B cell (primary cell): ENCODE results near the gene STIMATE.

Experiments
- EZH2 ChIP-seq: IDR thresholded peaks from 2 replicates; pipeline ENCODE4 v1.6.1; 2012; ENCODE audit warnings: borderline replicate concordance, low read depth, mild to moderate bottlenecking, moderate library complexity, low read length; ENCODE audit not compliant: insufficient read depth, poor library complexity, severe bottlenecking
- TF ChIP-seq, protein P1 (sequence below): fragments of 200-600 bp; IDR thresholded peaks from one replicate; pipeline ENCODE4 v1.8.0; 2022; ENCODE audit warnings: antibody characterized with exemption, mild to moderate bottlenecking

DNA sequence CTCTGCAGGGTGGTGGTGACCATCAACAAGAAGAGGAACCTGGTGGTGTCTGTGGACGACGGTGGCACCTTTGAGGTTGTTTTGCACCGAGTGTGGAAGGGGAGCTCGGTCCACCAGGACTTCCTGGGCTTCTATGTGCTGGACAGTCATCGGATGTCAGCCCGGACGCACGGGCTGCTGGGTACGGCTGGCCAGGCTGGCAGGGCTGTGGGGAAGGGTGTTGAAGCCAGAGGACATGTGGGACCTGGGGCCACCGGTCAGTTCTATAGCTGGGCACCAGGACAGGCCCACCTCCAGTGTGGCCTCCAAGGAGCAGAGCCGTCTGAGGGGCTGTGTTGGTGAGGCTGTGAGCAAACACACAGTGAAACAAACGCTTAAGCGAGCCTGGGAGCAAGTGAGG lies 106.6 kb downstream of the STIMATE start:
- TF ChIP-seq, protein P1, sequence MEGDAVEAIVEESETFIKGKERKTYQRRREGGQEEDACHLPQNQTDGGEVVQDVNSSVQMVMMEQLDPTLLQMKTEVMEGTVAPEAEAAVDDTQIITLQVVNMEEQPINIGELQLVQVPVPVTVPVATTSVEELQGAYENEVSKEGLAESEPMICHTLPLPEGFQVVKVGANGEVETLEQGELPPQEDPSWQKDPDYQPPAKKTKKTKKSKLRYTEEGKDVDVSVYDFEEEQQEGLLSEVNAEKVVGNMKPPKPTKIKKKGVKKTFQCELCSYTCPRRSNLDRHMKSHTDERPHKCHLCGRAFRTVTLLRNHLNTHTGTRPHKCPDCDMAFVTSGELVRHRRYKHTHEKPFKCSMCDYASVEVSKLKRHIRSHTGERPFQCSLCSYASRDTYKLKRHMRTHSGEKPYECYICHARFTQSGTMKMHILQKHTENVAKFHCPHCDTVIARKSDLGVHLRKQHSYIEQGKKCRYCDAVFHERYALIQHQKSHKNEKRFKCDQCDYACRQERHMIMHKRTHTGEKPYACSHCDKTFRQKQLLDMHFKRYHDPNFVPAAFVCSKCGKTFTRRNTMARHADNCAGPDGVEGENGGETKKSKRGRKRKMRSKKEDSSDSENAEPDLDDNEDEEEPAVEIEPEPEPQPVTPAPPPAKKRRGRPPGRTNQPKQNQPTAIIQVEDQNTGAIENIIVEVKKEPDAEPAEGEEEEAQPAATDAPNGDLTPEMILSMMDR: no peak
- no peak for TF ChIP-seq EZH2
